EL (cell line): ENCODE results near the gene CDYL2.
A peak's percentile ranks its signal among the peaks of the same experiment; 100 is the strongest.
"Not testable (repeated sequence)": the region's sequence is repeated elsewhere in the genome, so short reads cannot be mapped to it uniquely, and the experiment has no call there.

Source experiments
- DNase-seq: peaks from one replicate; pipeline ENCODE4 v3.0.0-alpha.2; 2016

Gene CDYL2

GRCh38 chr16:80667251-80667560 lies 137.2 kb downstream of the CDYL2 start:
- DNase-seq = no peak

GRCh38 chr16:80666378-80667250 lies 137.8 kb downstream of the CDYL2 start:
- DNase-seq = no peak

- no peak for DNase-seq
These were observed 139.0 kb downstream of the CDYL2 start for GRCh38 chr16:80665356-80665755.

- no peak for DNase-seq
These were observed 139.6 kb downstream of the CDYL2 start for GRCh38 chr16:80664786-80665185.

- DNase-seq = no peak
These were observed 140.2 kb downstream of the CDYL2 start for GRCh38 chr16:80664226-80664625.

GRCh38 chr16:80663078-80663477 lies 141.3 kb downstream of the CDYL2 start:
- no peak for DNase-seq

GRCh38 chr16:80659865-80660264 lies 144.5 kb downstream of the CDYL2 start:
- DNase-seq = no peak

GRCh38 chr16:80656711-80657150 lies 147.7 kb downstream of the CDYL2 start:
- no peak for DNase-seq

- no peak for DNase-seq
These were observed 148.2 kb downstream of the CDYL2 start for GRCh38 chr16:80656161-80656560.

GRCh38 chr16:80655751-80656150 lies 148.6 kb downstream of the CDYL2 start:
- no peak for DNase-seq

- no peak for DNase-seq
These were observed 150.1 kb downstream of the CDYL2 start for GRCh38 chr16:80654094-80654862.

- no peak for DNase-seq
These were observed 152.0 kb downstream of the CDYL2 start for GRCh38 chr16:80652441-80652840.

- not testable (repeated sequence) for DNase-seq
These were observed 154.1 kb downstream of the CDYL2 start for GRCh38 chr16:80650281-80650680.

- DNase-seq = no peak
These were observed 164.1 kb downstream of the CDYL2 start for GRCh38 chr16:80640316-80640715.

- no peak for DNase-seq
These were observed 164.8 kb downstream of the CDYL2 start for GRCh38 chr16:80639636-80640035.

GRCh38 chr16:80637621-80638020 lies 166.8 kb downstream of the CDYL2 start:
- DNase-seq = no peak

- DNase-seq = peak; percentile 46
These were observed 172.8 kb downstream of the CDYL2 start for GRCh38 chr16:80631581-80631980.

GRCh38 chr16:80628254-80628653 lies 176.1 kb downstream of the CDYL2 start:
- no peak for DNase-seq

GRCh38 chr16:80627108-80627507 lies 177.3 kb downstream of the CDYL2 start:
- DNase-seq = no peak

- DNase-seq = peak; percentile 34
These were observed 181.0 kb downstream of the CDYL2 start for GRCh38 chr16:80623376-80623775.

- no peak for DNase-seq
These were observed 182.4 kb downstream of the CDYL2 start for GRCh38 chr16:80622007-80622406.

- DNase-seq = no peak
These were observed 183.4 kb downstream of the CDYL2 start for GRCh38 chr16:80620736-80621605.

- DNase-seq = peak; percentile 23
These were observed 184.6 kb downstream of the CDYL2 start for GRCh38 chr16:80619824-80620223.
